ENCODE results near the gene RABAC1.
A peak's percentile ranks its signal among the peaks of the same experiment; 100 is the strongest.
"Not testable (repeated sequence)": the region's sequence is repeated elsewhere in the genome, so short reads cannot be mapped to it uniquely, and the experiment has no call there.

RABAC1 gene

DNA sequence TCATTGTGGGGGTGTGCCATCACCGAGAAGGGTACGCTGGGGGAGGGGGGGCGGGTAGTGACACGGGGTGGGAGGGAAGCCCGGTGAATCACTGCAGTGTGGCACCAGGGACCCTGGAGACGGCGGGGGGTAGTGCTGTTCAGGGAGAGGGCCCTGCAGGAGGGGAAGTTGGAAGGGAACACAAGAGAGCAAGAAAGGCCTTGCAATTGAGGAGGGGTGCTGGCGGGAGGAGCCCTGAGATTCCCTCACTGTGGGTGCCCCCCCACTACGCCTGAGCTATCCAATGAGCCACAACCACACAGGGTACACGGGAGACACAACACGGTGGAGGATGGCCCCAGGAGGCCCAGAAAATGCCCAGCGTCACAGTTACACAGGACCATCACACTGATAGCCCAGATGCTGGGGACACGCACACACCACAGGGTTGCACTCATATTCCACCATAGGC is 35.4 kb upstream of the RABAC1 start:
- Mint-ChIP-seq H3K27me3 (peaks cover 65% of the 10 kb centered on the region), H3K9me3 (no peaks in the 10 kb centered on the region), H3K4me1 (peaks cover 30% of the 10 kb centered on the region), H3K4me3 (peak overlapping the region; percentile 13), H3K36me3 (no peaks in the 10 kb centered on the region), H3K27ac (no peak overlapping the region)
- no peak for DNase-seq
- CTCF ChIA-PET: no interaction called here

DNA sequence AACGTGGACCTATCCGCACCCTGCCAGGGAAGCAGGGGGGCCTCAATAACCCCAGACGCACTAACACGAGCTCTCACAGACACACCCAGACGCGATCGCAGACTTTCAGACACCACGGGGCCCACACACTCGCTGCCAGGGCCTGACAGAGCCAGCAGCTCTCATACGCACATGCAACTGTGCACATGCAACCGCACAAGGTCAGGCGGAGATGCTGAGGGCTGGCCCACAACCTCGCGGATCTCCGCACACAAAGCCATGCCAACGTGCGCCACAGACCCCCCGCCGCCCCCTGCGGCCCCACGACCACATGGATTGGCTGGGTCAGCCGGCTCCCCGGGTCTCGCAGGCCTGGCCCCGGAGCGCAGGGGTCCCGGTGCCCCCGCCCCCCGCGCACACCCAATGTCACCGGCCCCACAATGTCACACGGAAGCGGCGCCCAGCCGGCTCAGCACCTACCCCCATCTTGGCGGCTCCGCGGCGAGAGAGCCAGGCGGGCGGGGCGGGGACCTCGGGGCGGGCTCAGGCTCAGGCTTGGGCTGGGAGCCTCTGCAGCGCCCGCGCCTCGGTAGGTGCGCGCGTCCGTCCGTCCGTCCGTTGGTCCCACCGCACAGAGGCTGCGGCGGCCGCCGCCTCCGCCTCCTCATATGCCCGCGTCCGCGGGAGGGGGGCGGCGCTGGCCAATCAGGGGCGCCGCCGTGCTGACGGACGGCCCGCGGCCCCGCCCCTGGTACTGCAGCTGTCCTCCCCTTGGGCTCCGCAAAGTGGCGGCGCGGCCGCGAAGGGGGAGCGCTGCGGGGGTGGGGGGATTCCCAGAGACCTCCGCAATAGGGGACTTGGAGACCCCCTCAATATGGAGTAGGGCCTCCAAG is 34.7 kb upstream of the RABAC1 start, which contains the start of gene ATP1A3:
Gene ATP1A3, minus strand, starts transcription at position 619 of the 872 bp plus-strand sequence. Its CDS starts 154 bp downstream, at position 465.
- Mint-ChIP-seq H3K27ac (no peak within 1 kb of the TSS), H3K36me3 (no peaks in the 10 kb centered on the region), H3K4me3 (peak within 1 kb of the TSS; percentile 62), H3K27me3 (peaks cover 59% of the 10 kb centered on the region), H3K9me3 (no peaks in the 10 kb centered on the region), H3K4me1 (peaks cover 26% of the 10 kb centered on the region)
- peak; percentile 74 for DNase-seq
- CTCF ChIA-PET: no interaction called here

DNA sequence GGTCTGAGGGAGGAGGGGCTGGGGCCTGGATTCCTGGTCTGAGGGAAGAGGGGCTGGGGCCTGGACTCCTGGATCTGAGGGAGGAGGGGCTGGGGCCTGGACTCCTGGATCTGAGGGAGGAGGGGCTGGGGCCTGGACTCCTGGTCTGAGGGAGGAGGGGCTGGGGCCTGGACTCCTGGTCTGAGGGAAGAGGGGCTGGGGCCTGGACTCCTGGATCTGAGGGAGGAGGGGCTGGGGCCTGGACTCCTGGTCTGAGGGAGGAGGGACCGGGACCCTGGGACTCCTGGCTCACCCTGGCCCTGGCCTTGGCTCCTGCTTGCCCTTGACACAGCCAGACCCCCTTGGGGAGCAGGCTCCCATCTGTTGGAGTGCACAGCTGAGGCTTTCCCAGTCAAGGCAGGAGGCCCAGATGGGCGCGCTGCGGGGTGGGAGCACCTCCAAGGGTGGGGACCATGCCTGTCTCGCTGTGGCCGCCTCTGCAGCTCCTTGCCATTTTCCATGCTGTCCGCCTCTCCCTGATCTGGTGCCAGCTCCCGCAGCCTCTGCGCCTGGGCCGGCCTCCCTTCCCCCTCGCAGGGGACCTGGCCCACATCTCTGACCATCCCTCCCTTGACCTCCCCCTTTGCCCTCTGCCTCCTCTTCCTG is 32.9 kb upstream of the RABAC1 start:
- H3K9me3 Mint-ChIP-seq, H3K27ac Mint-ChIP-seq, H3K36me3 Mint-ChIP-seq, CTCF ChIA-PET, DNase-seq, H3K4me3 Mint-ChIP-seq: not testable (repeated sequence)
- peaks cover 18% of the 10 kb centered on the region for H3K4me1 Mint-ChIP-seq
- H3K27me3 Mint-ChIP-seq: peaks cover 43% of the 10 kb centered on the region

DNA sequence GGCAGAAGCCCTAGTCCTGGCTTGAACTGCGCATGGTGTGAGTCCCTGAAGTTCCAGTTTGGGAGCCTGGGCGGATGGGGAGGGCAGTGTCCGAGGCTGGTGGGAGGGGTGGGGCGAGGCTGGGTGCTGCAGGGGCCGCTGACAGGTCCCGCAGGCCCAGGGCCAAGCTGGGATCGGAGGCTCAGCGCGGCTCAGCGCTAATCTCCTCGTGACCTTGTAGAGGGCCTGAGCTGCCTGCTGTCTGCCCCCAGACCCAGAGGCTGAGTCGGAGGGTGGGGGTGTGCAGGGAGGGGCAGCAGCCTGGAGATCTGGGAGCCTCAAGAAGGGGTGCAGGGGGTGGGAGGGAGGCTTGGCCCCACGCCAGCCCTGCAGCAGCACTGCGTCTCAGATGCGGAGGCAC is 31.9 kb upstream of the RABAC1 start:
- Mint-ChIP-seq H3K9me3 (no peaks in the 10 kb centered on the region), H3K4me3 (no peak overlapping the region), H3K36me3 (no peaks in the 10 kb centered on the region), H3K27me3 (peaks cover 32% of the 10 kb centered on the region), H3K27ac (no peak overlapping the region), H3K4me1 (peaks cover 11% of the 10 kb centered on the region)
- no peak for DNase-seq
- CTCF ChIA-PET: no interaction called here

DNA sequence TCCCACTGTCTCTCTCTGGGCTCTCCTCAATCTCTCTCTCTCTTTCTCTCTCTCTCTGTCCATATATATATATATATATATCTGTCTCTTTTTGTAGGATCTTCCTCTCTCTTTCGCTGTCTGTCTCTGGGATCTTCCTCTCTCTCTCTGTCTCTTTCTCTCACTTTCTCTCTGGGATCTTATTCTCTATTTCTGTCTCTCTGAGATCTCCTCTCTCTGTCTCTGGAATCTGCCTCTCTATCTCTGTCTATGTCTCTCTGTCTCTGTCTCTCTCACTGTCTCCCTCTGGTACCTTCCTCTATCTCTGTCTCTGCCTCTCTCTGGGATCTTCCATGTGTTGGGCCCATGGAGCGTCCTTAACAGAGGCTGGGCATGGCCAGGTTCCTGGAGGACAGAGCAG is 31.5 kb upstream of the RABAC1 start:
- Mint-ChIP-seq H3K27me3 (peaks cover 28% of the 10 kb centered on the region), H3K4me3 (no peak overlapping the region), H3K27ac (no peak overlapping the region), H3K36me3 (no peaks in the 10 kb centered on the region), H3K4me1 (peaks cover 11% of the 10 kb centered on the region), H3K9me3 (no peaks in the 10 kb centered on the region)
- CTCF ChIA-PET: no interaction called here
- DNase-seq: no peak

DNA sequence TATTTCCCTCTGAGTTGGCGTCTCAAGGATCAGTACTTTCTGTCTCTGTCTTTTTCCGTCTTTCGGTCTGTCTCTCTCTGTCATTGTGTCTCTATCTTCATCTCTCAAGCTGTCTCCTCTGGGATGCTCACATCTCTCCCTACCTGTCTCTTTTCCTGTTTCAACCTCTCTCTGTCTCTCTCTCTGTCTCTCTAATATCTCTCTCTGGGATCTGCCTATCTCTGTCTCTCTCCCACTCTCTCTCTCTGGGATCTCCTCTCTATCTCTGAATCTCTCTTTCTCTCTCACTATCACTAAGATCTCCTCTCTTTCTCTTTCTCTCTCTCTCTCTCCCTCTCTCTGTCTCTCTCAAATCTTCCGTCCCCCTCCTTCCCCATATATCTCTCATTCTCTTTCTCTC is 30.9 kb upstream of the RABAC1 start:
- Mint-ChIP-seq H3K4me3 (no peak overlapping the region), H3K9me3 (no peaks in the 10 kb centered on the region), H3K27ac (no peak overlapping the region), H3K36me3 (no peaks in the 10 kb centered on the region), H3K4me1 (peaks cover 8% of the 10 kb centered on the region), H3K27me3 (peaks cover 22% of the 10 kb centered on the region)
- no peak for DNase-seq
- CTCF ChIA-PET: no interaction called here

DNA sequence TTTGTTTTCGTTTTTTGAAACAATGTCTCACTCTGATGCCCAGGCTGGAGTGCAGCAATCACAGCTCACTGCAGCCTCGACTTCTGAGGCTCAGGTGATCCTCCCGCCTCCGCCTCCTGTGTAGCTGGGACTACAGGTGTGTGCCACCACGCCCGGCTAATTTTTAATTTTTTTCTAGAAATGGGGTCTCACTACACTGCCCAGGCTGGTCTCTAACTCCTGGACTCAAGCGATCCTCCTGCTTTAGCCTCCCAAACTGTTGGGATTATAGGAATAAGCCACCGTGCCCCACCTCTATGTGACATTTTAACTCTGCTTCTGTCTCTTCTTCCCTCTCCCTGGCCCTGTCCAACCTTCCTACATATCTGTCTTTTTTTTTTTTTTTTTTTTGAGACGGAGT is 29.8 kb upstream of the RABAC1 start:
- DNase-seq: no peak
- Mint-ChIP-seq H3K27ac (no peak overlapping the region), H3K36me3 (no peaks in the 10 kb centered on the region), H3K4me3 (no peak overlapping the region), H3K9me3 (no peaks in the 10 kb centered on the region), H3K27me3 (peaks cover 16% of the 10 kb centered on the region), H3K4me1 (peaks cover 8% of the 10 kb centered on the region)
- CTCF ChIA-PET: interaction anchor here (0.8 kb wide), 1 partner anchor 46 kb away, joined by 3 read pairs; no protein-coding TSS in a partner anchor

DNA sequence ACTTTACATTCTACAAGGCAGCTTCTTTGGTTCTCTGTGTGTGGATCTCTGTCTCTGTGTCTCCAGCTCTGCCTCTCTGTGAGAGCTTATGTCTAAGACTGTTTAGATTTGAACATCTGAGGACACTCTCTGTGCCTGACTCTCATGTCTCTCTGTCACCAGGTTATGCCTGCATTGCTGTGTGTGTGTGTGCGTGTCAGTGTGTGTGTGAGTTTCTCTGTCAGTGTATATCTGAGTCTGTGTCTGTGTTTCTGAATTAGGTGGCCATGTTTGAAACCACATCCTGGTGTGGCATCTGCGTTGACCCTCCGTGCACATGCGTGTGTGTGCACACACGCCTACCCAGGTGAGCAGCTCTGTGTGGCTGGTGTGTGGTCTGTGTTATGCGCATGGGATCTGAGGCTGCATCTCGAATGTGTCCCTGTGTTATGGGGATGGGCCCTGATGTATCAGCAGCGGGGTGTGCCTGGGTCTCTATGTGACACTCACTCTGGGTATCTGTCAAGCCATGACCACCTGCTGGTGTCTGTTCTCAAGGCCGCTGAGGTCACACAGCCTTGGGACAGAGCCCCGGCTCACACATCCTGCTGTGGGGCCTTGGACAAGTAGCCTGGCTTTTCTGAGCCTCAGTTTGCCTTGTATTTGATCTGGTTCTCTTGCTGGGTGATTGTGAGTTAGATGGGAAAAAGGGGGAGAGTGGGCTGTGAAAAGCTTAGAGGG is 28.2 kb upstream of the RABAC1 start:
- CTCF ChIA-PET: interaction anchor here (0.6 kb wide), 1 partner anchor 234 kb away, joined by 4 read pairs; no protein-coding TSS in a partner anchor
- H3K27me3 Mint-ChIP-seq: peaks cover 1% of the 10 kb centered on the region
- no peak overlapping the region for H3K27ac Mint-ChIP-seq
- DNase-seq: no peak
- H3K4me3 Mint-ChIP-seq: no peak overlapping the region
- H3K36me3 Mint-ChIP-seq: no peaks in the 10 kb centered on the region
- no peaks in the 10 kb centered on the region for H3K4me1 Mint-ChIP-seq
- no peaks in the 10 kb centered on the region for H3K9me3 Mint-ChIP-seq

DNA sequence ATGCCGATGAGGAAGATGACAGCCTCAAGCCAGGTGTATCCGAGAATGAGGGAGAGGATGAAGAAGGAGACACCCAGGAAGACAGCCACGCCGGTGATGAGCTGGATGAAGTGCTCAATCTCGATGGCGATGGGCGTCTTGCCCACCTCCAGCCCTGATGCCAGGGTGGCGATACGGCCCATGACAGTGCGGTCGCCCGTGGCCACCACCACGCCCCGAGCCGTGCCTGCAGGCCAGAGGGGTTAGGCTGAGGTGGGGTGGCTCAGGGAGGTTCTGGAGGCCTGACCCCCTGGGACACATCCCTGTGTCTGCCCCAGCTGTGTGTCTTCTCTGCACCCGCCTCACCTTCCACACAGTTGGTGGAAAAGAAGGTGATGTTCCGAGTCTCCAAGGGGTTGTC is 25.8 kb upstream of the RABAC1 start:
- no peaks in the 10 kb centered on the region for H3K4me1 Mint-ChIP-seq
- no peaks in the 10 kb centered on the region for H3K9me3 Mint-ChIP-seq
- DNase-seq: no peak
- CTCF ChIA-PET: no interaction called here
- H3K27me3 Mint-ChIP-seq: no peaks in the 10 kb centered on the region
- H3K36me3 Mint-ChIP-seq: no peaks in the 10 kb centered on the region
- H3K4me3 Mint-ChIP-seq: no peak overlapping the region
- no peak overlapping the region for H3K27ac Mint-ChIP-seq

DNA sequence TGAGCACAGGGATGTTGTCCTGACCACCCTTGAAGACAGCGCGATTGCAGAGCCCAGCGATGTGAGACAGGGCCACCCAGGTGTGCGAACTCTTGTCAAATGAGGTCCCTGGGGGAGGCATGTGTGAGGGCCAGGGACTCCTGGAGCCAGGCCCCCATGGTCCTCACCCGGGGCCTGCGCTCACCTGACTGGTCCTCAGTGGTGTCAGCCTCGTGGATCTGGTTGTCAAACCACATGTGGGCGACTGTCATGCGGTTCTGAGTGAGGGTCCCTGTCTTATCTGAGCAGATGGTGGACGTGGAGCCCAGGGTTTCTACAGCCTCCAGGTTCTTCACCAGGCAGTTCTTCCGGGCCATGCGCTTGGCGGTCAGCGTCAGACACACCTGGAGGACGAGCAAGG is 22.6 kb upstream of the RABAC1 start:
- no peaks in the 10 kb centered on the region for H3K27me3 Mint-ChIP-seq
- H3K9me3 Mint-ChIP-seq: no peaks in the 10 kb centered on the region
- no peaks in the 10 kb centered on the region for H3K4me1 Mint-ChIP-seq
- CTCF ChIA-PET: interaction anchor here (1.6 kb wide), 1 partner anchor 47 kb away, joined by 5 read pairs; no protein-coding TSS in a partner anchor
- no peak overlapping the region for H3K27ac Mint-ChIP-seq
- no peak overlapping the region for H3K4me3 Mint-ChIP-seq
- no peaks in the 10 kb centered on the region for H3K36me3 Mint-ChIP-seq
- no peak for DNase-seq

DNA sequence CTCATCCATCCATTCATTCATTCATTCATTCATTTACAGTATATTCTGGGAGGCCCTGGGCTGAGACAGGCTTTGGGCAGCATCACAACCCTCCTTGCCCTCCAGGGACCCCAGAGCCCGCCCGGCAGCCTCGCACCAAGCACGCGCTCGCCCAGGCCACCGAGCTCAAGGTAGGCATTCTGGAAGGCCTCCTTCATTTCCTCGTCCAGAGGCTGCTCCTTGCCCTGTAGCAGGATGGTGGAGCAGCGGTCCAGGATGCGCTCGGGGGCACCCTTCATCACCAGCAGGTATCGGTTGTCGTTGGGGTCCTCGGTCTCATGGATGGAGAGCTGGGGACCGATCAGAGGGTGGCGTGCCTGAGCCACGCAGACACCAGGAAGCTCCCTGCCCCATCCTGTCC is 19.3 kb upstream of the RABAC1 start:
- H3K27ac Mint-ChIP-seq: no peak overlapping the region
- H3K27me3 Mint-ChIP-seq: no peaks in the 10 kb centered on the region
- H3K36me3 Mint-ChIP-seq: no peaks in the 10 kb centered on the region
- no peaks in the 10 kb centered on the region for H3K9me3 Mint-ChIP-seq
- CTCF ChIA-PET: no interaction called here
- no peak for DNase-seq
- no peak overlapping the region for H3K4me3 Mint-ChIP-seq
- H3K4me1 Mint-ChIP-seq: no peaks in the 10 kb centered on the region

DNA sequence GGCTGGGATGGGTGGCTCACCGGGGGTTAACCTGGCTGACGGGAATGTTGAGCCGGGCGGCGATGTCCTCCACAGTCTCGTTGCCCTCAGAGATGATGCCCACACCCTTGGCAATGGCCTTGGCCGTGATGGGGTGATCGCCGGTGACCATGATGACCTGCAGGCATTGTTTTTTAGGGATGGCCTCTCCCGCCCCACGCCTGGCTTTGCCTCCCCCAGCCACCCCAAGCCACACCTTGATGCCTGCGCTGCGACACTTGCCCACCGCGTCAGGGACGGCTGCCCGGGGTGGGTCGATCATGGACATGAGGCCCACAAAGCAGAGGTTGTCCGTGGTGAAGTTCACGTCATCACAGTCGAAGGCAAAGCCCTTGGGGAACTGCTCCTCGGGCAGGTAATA is 18.8 kb upstream of the RABAC1 start:
- no peak overlapping the region for H3K4me3 Mint-ChIP-seq
- H3K27me3 Mint-ChIP-seq: no peaks in the 10 kb centered on the region
- DNase-seq: no peak
- CTCF ChIA-PET: no interaction called here
- no peaks in the 10 kb centered on the region for H3K9me3 Mint-ChIP-seq
- no peaks in the 10 kb centered on the region for H3K36me3 Mint-ChIP-seq
- no peak overlapping the region for H3K27ac Mint-ChIP-seq
- H3K4me1 Mint-ChIP-seq: no peaks in the 10 kb centered on the region

DNA sequence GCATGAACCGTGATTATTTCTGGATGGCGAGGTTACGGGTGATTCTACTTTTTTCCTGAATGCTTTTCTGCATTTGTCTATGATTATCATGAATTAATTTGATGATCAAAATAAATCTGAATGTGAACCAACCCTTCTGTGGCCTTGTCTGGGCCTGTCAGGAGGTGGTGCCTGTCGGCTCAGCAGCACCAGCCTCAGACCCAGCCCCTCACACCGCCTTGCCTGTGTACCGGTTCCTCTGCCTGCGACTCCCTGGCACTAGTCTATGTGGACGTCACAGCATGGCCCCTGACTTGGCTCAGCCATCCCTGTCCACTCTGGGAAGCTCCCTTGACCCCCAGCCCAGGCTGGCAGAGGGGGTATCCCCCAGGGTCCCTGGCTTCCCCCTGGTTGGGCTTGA is 15.5 kb upstream of the RABAC1 start:
- H3K4me1 Mint-ChIP-seq: no peaks in the 10 kb centered on the region
- DNase-seq: no peak
- H3K36me3 Mint-ChIP-seq: no peaks in the 10 kb centered on the region
- H3K27me3 Mint-ChIP-seq: no peaks in the 10 kb centered on the region
- no peaks in the 10 kb centered on the region for H3K9me3 Mint-ChIP-seq
- CTCF ChIA-PET: no interaction called here
- H3K4me3 Mint-ChIP-seq: no peak overlapping the region
- no peak overlapping the region for H3K27ac Mint-ChIP-seq

DNA sequence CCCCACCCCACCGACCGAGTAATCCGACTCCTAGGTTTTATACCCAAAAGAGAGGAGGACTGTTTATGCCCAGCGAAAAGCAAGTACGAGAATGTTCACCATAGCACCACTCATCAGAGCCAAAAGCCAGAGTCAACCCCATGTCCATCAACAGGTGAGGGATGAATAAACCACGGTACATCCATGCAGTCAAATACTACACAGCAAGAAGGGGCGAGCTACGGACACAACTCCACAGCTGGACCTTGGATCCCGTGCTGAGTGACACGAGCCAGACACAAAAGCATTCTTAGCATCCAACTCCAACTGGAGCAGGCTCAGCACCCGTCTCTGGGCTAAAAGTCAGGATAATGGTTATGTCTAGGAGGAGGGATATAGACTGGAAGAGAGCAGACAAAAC is 12.2 kb upstream of the RABAC1 start:
- no peak overlapping the region for H3K4me3 Mint-ChIP-seq
- DNase-seq: no peak
- CTCF ChIA-PET: no interaction called here
- no peak overlapping the region for H3K27ac Mint-ChIP-seq
- H3K27me3 Mint-ChIP-seq: peaks cover 8% of the 10 kb centered on the region
- no peaks in the 10 kb centered on the region for H3K4me1 Mint-ChIP-seq
- H3K9me3 Mint-ChIP-seq: no peaks in the 10 kb centered on the region
- H3K36me3 Mint-ChIP-seq: no peaks in the 10 kb centered on the region
